HG03095 (cell line): Measurements from ENCODE around the gene PRELID1.

ENCODE experiments used
- ATAC-seq: cut with Tn5 transposase; IDR thresholded peaks from one replicate; pipeline ENCODE4 v1.9.1; 2021; ENCODE audit warnings: moderate library complexity; ENCODE audit not compliant: unreplicated experiment

PRELID1 gene

DNA sequence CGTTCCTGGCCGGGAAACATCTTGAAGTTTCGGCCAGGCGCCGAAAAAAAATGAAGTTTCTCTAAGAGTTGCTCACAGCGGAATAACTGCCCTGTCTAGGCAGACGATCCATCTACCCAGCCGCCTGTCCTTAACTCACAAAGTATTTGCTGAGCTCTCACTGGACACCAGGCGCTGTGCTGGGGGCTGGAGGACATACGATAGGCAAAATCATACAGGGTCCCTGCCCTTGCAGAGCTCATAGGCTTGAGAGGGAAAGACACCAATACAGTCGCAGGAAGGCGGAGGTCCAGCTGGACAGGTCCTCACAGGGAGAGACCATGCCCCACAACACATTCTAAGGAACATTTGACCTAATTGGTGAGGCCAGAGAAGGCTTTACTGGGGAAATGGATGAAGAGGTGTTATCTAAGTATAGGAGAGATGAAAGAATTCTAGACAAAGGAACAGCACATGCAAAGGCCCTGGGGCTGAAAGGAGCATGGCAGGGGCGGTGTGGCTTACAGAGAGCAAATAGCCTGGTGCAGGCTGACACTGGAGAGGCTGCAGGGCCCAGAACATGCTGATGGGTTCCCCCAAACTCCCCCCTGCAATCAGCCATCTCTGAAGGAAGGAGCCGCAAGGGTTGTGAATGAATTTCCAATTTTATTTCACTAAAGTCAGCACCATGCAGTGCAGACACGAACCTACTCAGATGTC, 10.1 kb downstream of the PRELID1 start:
- ATAC-seq: no peak

DNA sequence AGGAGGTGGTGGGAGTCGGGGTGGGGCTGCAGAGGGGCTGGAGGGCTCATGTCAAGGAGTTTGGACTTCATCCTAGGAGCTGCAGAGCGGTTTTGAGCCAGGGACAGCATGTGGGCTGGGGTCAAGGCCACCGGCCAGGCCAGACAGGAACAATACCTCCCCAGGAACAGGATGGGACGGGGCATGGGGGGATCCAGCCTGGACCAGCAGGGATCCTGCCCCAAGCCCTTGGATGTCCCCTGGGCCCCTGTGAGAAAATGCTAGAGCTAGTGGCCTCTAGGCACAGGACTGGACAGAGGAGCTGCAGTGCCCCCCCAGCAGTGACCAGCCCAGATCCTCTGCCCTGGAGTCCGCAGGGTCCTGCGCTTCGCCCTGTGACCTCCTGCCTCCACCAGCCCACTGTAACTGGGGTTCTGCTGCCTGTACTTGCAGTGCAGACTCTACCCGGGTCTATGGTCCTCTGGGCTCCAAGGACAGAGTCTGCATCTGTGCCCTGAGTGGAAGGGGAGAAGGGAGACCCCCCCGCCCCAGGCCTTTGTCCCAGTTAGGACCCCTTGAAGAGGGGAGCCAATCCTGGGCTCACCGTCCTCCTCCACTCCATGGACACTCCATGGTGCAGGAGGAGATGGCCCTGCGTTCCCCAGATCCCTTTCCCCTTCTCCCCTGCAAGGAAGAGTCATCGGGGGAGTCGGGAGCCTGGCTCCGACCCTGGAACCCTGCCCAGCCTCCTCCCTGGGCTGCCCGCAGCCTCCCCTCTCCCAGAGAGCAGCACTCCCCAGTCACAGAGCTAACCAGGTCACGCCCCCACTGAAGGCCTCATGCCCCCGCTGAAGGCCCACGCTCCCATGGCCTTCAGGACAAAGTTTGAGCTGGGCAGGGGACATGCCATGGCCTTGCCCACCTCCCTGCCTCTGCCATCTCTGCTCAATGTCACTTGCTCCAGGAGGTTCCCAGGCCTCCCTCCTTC, 11.1 kb downstream of the PRELID1 start:
- no peak for ATAC-seq

DNA sequence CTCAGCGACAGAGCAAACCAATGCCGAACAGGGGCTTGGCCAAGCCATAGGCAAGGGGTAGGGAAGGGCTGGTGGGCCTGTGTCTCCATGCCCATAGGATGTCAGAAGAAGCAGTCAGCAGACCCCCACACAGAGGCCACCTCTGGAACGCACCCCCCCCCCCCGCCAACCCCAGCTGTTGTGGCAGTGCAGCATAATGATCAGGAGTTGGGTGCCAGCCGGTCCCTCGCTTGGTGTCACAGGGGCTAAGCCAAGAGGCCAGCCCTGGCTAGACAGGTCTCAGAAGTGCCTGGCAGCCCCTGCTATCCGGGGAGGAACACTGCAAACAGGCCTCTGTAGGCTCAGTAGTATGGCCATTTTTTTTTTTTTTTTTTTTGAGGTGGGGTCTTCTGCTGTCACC, 11.8 kb downstream of the PRELID1 start:
- no peak for ATAC-seq

DNA sequence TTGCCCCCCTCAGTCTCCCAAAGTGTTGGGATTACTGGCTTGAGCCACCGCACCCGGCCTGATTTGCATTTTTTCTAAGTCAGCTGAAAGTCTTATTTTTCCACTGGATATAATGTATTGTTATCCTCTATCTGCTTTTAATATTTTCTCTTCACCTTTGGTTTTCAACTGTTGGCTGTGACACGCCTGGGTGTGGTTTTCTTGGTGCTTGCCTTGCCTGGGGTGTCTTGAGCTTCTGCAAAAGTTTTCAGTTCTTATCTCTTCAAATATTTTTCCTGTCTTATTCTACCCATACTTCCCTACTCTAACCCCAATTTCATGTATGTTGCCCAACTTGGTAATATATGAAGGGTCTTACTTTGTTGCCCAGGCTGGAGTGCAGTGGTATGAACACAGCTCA, 12.4 kb downstream of the PRELID1 start:
- no peak for ATAC-seq

DNA sequence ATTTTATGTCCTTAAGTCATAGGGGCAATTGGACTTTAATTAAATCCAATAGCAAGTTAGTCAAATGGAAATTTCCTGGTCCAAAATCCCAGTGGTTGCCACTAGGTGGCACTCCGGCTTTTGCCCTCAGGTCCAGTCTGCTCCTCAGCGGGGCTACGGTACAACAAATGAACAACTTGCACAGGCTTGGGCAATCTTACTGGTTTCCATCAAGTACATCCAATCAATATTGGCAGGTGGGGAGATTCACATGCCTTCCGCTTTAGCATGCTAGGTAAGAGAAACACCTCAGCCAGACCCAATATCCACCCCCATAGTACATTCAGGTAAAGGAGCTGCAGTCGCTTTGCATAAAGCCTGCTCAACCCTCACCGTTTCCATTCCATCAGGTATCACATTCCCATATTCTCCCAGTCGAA, 14.4 kb downstream of the PRELID1 start:
- no peak for ATAC-seq

DNA sequence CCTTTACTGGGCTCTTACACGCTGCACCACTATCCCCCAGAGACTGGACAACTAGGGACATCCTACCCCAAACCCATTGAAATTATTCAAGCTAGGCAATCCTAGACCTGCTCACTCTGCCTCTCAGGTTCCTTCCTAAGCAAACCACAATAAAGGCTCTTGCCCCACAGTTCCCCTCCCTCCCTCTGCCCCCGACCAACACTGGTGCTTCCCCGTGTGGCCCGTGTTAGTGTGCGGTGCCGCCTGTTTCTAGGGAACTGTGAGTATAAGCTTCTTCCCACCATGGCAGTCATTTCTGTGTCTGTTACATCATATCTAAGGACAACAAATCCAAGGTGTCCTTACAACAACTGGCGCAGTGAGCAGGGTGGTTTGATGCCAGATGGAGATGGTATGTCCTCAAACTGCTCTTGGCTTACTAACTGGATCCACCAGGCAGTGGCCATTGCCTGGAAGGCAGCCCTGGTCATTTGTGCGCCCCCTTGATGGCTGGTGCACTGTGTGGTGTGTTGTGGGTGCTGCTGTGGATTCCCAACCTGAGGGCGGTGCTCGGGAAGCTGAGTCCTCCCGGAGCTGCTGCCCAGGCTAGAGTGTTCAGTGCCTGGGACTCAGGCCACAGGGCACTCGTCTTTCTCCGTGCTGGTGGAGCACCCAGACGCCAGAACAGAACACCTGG, 16.5 kb downstream of the PRELID1 start:
- ATAC-seq: no peak

DNA sequence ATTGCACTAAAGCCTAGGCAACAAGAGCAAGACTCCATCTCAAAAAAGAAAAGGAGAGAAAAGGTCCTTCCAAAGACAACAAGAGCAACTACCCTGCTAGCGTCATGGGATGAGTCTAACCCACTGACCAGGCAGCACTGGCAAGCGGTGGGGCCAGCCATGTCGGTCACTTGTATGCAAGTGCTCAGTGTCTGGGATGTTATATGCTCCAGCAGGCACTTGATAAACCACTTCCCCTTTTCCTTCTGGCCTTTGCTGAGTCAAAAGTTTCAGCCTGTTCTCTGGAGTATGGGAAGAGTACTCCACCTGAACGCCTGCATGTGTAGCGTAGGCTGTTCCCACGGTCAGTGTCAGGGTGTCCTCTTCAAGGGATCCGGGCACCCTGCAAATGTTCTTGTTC, 17.3 kb downstream of the PRELID1 start:
- no peak for ATAC-seq

DNA sequence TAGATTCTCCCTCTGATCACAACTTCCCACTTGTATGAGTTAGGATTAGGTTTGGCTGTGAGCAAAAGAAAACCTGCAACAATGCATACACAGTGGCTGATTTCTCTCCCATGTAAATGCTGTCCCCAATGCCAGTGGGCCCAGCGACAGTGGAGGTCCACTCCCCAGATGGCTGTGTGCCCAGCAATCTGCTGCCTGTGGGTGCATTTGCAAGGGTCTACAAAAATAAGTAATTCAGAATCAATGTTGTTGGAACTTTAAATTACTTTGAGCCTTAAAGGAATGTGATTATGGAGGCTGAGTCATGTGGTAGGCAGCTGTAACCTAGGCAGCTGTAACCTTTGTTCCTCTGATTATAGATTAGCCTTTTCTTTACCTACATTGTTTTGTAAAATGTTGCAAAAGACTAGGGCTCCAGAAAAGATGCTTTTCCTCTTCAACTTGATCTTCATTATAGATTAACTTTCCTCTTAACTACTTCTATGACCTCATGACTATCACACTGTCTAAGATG, 22.3 kb downstream of the PRELID1 start:
- no peak for ATAC-seq

DNA sequence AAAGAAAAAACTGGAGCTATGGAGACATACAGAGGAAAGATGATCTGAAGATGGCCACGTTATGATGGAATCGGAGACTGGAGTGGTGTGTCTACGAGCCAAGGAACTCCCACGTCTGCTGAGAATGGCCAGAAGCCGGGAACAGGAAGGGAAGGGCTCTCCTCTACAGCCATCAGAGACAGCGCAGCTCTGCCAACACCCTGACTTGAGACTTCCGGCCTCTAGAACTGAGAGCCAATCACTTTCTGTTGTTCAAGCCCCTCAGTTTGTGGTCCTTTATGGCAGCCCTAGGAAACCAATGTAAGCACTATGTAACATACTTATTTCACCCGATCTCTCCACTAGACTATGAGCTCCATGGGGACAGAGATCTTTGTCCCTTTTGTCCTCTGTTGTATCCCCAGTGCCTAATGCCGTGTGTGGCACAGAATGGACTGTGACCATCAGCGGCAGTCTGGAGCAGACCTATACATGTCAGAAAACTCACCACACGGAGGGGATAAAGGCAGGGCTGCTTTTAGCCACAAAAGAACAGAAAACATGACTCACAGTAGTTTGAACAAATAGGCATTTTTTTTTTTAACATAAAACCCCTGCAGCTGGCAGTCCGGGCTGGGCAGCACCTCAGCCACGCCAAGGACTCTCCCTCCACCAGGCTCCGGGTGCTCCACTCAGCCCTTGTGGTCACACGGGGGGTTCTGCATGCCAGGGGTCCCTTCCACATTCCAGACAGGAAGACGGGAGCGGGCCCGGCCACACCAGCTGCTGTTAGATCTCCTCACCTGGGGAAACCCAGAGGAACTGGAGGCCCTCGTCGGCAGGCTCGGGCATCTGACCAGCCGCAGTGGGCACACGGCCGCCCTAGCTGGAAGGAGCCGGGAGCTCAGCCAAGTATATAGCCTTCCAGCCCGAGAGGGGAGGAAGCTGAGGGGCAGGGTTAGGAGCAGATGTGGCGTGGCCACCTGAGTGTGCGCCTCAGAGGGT, 24.2 kb downstream of the PRELID1 start:
- ATAC-seq: no peak

DNA sequence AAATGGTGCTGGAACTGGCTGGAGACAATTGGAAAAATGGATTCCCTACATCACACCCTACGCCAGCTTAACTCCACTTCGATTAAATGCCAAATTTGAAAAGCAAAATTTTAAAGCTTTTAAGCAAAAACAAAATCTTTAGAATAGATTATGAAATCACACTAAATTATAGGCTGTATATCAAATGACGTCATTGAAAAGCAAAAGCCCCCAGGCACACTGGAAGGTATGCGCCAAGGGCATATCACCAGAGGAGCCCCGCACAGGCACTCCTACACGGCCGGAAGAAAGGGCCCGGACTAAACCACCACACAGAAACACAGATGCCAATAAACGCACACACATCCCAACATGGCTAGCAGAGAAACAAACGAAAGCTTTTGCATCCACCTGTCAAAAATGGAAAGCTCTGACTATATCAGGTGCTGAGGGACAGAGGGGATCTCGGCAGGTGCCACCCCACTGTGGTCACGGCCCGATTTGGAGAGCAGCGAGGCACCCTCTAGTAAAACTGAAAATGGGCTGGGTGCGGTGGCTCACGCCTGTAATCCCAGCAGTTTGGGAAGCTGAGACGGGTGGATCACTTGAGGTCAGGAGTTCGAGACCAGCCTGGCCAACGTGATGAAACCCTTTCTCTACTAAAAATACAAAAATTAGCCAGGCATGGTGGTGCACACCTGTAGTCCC, 25.1 kb downstream of the PRELID1 start:
- no peak for ATAC-seq

DNA sequence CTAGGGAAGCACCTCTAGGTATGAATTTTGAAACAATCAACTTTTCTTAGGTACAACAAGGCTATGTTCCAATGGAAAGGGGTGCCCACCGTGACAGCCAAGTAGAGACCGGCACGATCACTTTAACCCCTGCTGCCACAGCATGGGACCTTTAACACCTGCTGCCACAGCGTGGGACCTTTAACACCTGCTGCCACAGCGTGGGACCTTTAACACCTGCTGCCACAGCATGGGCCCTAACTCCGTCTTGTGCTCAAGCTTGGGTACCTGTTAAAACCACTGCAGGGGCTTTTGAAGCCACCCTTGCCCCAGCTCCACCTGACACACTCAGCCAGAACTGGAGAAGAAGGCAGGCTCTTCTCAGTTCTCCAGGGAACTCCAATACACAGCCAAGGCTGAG, 26.3 kb downstream of the PRELID1 start:
- no peak for ATAC-seq

DNA sequence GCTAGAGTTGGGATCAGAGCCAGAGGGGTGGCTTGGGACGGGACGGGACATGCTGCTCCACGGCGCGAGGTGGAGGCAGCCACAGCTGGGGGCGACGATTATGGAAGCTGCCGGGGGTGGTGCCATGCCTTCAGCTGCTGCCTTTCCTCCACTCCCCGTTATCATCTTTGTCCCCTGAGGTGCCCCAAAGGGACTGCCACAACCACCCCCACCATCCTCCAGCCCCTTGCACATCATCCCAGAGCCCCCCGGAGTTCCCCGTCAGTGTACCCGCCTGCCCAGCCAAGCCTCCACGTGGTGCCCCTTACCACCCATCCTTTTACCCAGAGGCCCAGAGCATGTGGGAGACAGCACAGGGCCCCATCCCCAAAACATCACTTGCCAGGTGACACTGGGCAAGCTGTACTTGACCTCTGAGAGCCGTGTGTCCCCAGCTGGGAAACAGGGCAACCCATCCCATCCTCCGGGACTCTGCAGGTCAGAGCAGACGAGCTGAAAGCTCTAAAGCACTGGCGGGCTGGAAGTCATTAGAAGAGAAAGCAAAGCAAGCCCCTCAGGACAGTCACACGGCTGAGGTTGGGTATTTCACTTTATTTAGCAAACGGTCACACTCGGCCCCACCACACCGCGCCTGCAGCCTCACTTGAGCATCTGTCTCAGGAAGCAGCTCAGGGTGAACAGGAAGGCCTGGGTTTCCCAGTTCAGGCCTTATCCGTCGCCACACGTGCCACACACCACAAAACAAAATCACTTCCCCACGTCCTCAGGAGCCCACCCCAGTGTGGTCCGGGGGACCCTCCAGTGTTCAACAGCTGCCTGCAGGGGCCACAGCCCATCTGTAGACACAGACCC, 27.6 kb downstream of the PRELID1 start:
- no peak for ATAC-seq

DNA sequence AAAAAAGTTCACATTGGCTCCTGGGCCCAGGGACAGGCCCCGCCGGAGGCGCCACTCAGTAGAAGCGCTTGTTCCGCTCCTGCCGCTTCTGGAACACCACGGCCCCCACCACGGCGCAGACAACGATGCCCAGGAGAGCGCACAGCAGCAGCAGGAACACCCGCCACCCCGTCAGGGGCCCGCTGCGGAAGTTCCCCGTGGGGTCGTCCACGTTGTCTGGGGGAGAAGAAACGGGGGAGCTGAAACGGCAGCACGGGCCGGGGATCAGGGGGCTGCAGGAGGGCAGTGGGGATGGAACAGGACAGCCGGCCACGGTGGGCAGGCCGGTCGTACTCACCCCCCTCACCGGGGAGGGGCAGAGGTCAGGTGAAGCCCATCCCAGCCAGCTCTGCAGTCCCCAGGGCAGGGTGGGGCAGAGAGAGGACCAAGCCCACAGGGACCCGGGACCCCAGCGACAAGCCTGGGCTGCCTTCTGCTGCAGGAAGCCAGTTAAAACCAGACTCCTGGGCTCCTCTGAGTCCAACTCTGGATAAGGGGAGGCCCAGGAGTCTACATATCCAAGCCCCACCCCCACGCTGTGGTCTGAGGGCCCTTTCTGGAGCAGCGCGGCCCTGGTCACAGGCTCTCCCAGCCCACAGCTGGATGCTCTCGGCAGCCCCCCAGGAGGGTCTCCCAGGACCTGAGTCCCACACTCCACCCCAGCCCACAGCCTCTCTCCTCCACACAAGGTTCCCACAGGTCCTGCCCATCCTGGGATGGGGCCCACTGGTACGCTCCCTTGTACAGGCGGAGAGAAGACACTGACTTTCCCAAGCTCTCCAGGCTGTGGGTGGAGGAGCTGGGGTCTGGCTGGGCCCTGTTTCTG, 28.7 kb downstream of the PRELID1 start:
- no peak for ATAC-seq

DNA sequence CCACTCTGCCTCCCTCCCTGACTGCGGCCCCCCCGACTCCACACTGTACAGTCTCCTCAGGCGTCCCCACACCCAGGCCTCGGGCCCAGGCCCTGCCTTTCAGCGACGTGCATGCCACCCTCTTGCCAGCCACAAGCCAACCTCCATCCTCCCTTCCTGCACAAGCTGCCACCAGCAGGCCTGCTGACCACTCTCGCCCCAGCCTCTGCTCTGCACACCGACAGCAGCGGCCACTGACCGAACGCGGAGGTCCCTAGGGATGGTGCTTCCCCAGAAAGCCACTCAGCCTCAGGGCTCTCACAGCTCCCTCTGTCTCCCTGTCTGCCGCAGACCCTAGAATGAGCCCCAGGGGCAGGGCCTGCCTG, 29.3 kb downstream of the PRELID1 start:
- no peak for ATAC-seq

DNA sequence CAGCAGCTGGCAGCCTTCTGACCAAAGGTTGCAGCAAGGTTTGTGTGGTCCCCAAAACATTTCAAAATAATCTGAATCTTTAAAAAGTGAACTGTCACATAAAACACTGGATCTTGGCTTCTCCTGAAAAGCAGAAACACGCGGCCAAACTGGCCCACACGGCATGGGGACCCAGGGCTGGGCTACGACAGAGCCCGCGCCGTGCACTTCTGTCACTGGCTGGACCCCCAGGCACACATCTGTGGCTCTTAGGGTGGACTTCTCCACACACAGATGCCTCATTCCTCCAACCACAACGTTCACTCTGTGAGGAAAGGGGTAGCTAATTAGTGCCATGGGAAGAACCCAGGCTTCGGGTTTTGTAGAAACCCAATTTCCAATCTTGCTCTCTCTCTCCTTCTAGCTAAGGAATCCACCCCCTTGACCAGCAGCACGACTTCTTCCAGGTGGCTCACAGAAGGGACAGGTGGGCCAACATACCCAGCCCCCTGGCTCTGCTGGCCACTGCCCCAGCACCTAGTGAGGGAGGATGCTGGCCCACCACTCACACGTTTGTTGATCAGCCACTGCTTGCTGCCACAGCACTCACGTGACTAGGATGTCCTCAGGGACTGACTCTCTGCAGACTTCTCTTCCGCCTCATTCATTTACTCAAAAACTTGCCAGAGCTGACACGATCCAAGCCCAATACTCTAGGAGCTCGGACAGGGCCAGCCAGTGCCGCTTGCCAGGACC, 30.0 kb downstream of the PRELID1 start:
- no peak for ATAC-seq

DNA sequence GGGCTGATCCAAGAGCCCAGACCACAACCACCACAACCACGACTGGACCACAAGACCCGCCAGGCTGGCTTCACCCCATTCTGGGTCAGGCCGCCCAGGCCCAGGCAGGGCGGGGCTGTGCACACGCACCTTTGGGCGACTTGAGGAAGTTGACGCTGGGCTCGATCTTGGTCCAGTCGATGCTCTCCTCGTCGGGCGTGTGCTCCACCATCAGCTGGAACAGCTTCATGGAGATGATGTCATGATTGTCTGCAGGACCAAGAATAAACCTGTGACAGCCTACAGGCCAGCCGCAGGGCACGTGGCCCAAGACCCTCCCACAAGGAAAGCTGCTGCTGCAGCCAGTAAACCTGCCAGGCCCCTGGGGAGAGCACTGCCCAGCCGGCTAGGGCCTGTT, 30.6 kb downstream of the PRELID1 start:
- no peak for ATAC-seq
